Right atrium auricular region (tissue), 2 donors: Measurements from ENCODE around the gene ATP11A. TPM values are rescaled to one million over a fixed set of nuclear protein-coding genes. Genes with fewer than 3 reads are reported as not detected.

Experiments used
- DNase-seq: peaks from one replicate; pipeline ENCODE4 v3.0.0-alpha.2; 2019; ENCODE audit warnings: low spot score
- H3K27ac ChIP-seq, 2 donors: fragments of 200-600 bp; sonication (generic); 1 replicate in 1 of 2; 2 replicates in 1 of 2; pipeline ENCODE4 v1.5.1; 2016 to 2019
- H3K27me3 ChIP-seq, 2 donors: fragments of 200-600 bp; sonication (generic); one replicate each; pipeline versions ENCODE4 v1.5.1 to v1.6.0; 2017 to 2019
- H3K36me3 ChIP-seq: fragments of 200-600 bp; sonication (generic); one replicate; pipeline ENCODE4 v1.5.1; 2016
- H3K4me1 ChIP-seq, 2 donors: fragments of 200-600 bp; sonication (generic); one replicate each; pipeline versions ENCODE4 v1.5.1 to v1.6.0; 2017 to 2019
- H3K4me3 ChIP-seq, 2 donors: fragments of 200-600 bp; sonication (generic); 1 replicate in 1 of 2; 2 replicates in 1 of 2; pipeline ENCODE4 v1.5.1; 2017 to 2019; ENCODE audit warnings: mild to moderate bottlenecking in 1 of 2, moderate library complexity in 1 of 2
- H3K9me3 ChIP-seq, 2 donors: fragments of 200-600 bp; sonication (generic); one replicate each; pipeline ENCODE4 v1.5.1; 2019
- total RNA-seq, 2 donors: library from RNA; depleted of rRNA; stranded (reverse); fragments of >200 nt; gene quantifications; one replicate each; pipeline ENCODE4 v1.1.0, GENCODE V29; 2016
- TF ChIP-seq, protein P1 (sequence below), 2 donors: fragments of 200-600 bp; sonication (generic); IDR thresholded peaks; one replicate each; pipeline ENCODE4 v1.5.1; 2019; ENCODE audit warnings: antibody characterized with exemption in 2 of 2

ATP11A gene
- total RNA-seq, 2 donors from 2014 or later, result 31.8 to 48.6 TPM

DNA sequence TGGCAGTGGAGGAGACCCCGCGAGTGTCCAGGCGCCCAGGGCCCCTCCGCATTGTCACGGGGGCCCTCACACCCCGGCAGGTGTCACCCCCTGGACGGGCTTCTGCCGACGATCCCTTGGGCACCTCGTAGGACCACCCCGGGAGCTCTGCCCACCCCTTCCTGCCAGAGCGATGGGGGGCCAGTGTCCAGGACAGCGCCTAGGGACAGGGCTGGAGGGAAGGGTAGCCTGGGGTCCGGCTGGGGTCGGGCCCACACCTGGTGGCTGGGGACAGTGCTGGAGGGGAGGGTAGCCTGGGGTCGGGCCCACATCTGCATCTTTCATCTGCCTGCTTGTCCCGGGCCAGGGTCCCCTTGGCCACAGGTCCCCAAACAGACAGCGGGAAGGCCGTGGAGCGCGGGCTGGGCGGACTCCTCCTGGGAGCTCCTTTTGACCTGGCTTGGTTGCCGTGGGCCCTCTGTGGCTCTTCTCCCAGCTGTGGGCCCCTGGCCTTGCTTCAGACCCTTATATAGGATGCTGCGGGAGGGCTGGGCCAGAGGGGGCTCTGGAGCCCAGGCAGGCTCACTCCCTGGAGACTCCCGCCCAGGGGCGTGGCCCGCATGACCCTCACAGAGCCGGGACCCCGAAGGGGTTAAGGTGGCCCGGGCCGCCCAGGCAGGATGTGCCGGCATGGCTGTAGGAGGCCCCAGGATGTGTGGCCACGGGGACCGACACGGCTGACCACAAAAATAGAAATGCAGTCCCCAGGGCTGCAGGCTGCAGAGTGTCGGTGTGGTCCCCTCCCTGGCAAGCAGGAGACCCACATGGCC is 205.0 kb downstream of the ATP11A start:
- Histone ChIP-seq H3K27me3 (no peaks in the 10 kb centered on the region), H3K9me3 (no peaks in the 10 kb centered on the region), H3K36me3 (no peaks in the 10 kb centered on the region), H3K4me3 (peak overlapping the region; percentile 41 to 57), H3K27ac (no peak overlapping the region), H3K4me1 (peaks cover 0 to 31% of the 10 kb centered on the region in 2 donors)
- no peak for DNase-seq
- TF ChIP-seq, protein P1, sequence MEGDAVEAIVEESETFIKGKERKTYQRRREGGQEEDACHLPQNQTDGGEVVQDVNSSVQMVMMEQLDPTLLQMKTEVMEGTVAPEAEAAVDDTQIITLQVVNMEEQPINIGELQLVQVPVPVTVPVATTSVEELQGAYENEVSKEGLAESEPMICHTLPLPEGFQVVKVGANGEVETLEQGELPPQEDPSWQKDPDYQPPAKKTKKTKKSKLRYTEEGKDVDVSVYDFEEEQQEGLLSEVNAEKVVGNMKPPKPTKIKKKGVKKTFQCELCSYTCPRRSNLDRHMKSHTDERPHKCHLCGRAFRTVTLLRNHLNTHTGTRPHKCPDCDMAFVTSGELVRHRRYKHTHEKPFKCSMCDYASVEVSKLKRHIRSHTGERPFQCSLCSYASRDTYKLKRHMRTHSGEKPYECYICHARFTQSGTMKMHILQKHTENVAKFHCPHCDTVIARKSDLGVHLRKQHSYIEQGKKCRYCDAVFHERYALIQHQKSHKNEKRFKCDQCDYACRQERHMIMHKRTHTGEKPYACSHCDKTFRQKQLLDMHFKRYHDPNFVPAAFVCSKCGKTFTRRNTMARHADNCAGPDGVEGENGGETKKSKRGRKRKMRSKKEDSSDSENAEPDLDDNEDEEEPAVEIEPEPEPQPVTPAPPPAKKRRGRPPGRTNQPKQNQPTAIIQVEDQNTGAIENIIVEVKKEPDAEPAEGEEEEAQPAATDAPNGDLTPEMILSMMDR (IDR thresholded peaks at IDR 0.05), result no peak

DNA sequence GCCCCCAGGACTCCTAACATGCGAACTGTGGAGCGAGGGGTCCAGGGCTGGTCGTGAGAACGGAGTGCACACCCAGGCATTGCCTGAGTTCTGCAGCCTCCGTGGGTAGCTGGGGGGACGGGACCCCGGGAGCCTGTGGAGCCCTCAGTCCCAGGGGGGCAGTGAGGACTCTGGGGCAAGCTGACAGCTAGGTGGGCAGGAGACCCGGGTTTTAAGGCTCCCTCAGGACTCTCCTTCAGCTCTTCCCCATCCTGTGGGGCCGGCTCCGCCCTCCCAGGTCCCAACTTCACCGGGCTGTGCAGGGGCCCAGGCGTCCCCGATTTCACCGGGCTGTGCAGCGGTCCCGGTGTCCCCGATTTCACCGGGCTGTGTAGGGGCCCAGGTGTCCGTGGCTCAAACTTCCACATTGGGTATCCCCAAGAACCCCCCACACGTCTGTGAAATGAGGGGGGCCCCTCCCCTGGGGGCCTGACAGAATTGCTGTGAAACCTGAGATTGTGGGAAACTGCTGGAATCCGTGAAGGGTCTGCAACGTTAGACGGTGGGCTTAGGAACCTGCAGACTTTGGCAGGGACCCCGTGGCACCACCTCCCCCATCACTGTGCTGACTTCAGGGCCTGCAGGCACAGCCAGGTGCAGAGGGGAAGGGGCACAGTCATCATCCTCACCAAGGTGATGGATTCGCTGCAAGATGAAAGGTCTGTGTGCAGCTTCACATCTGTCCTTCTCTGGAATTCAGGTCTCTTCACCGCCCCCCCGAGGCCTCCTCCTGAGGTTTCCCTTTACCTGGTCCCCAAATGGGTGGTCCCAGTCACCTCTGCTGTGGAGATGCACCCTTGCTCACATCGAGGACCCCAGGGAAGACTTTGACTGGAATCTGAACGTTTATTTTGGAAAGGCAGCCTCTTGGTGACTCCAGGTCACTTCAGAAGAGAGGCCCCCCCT is 206.0 kb downstream of the ATP11A start:
- Histone ChIP-seq H3K27me3 (no peaks in the 10 kb centered on the region), H3K27ac (no peak overlapping the region), H3K36me3 (no peaks in the 10 kb centered on the region), H3K4me3 (no peak overlapping the region), H3K4me1 (peaks cover 0 to 31% of the 10 kb centered on the region in 2 donors), H3K9me3 (no peaks in the 10 kb centered on the region)
- no peak for DNase-seq
- TF ChIP-seq, protein P1 (IDR thresholded peaks at IDR 0.05), result no peak

DNA sequence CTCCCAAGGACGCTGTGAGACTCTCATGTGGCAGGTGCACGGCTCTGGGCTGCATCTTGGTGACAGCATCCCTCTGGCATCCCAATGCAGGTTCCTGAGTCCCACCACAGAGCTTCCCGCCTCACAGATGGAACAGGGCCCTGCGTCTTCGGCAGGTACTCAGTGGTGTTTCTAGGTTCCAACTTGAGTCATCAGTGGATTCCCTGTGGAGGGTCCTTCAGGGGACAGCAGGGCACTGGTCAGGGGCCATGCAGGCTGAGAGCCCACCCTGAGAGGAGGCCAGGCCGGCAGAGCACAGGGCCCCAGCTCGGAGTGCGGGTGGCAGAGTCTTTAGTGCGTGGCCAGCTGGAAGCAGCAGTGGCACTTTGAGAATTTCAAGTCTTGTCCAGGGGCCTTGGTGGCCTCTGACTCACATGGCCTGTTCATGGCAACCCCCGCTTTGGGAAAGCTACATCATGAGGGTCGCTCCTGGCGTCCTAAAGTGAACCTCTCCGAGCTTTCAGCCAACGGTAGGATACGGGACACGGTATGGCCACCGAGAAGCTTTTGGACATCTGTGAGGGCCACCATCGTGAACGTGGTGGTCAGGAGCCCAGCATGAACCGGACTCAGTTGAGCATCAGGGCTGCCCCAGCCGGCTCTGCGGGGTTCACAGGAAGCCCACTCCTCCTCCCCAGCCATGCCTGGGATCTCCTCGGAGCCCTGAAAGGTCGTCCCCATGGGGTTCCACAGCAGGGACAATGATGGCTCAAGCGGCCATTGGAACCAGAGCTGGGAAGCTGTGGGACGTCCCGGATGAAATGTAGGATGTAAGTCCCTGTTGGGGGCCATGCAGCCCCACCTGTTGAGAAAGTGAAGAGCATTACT is 207.1 kb downstream of the ATP11A start:
- Histone ChIP-seq H3K9me3 (no peaks in the 10 kb centered on the region), H3K36me3 (no peaks in the 10 kb centered on the region), H3K4me3 (no peak overlapping the region), H3K27ac (no peak overlapping the region), H3K4me1 (peaks cover 0 to 31% of the 10 kb centered on the region in 2 donors), H3K27me3 (no peaks in the 10 kb centered on the region)
- DNase-seq, result no peak
- TF ChIP-seq, protein P1 (IDR thresholded peaks at IDR 0.05), result no peak

DNA sequence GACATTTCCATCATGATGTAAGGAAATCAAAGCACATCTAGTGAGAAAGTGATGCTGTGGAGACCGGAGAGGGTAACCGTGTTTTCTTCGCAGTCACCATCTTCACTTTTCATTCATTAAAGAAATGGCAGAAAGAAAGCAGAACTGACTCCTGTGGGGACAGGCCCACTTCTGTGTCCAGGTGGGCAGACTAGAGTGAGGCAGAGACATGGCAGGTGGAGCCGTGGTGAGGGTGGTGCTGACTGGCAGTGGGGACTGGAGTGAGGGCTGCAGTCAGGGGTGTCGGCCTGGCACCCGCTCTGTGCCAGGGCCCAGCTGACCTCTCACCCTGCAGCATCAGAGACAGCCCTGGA is 207.7 kb downstream of the ATP11A start:
- no peaks in the 10 kb centered on the region for H3K27me3 ChIP-seq
- H3K36me3 ChIP-seq, result no peaks in the 10 kb centered on the region
- no peaks in the 10 kb centered on the region for H3K9me3 ChIP-seq
- TF ChIP-seq, protein P1 (IDR thresholded peaks at IDR 0.05), result no peak
- no peak overlapping the region for H3K4me3 ChIP-seq
- no peak for DNase-seq
- H3K27ac ChIP-seq, result no peak overlapping the region
- peaks cover 0 to 28% of the 10 kb centered on the region in 2 donors for H3K4me1 ChIP-seq

DNA sequence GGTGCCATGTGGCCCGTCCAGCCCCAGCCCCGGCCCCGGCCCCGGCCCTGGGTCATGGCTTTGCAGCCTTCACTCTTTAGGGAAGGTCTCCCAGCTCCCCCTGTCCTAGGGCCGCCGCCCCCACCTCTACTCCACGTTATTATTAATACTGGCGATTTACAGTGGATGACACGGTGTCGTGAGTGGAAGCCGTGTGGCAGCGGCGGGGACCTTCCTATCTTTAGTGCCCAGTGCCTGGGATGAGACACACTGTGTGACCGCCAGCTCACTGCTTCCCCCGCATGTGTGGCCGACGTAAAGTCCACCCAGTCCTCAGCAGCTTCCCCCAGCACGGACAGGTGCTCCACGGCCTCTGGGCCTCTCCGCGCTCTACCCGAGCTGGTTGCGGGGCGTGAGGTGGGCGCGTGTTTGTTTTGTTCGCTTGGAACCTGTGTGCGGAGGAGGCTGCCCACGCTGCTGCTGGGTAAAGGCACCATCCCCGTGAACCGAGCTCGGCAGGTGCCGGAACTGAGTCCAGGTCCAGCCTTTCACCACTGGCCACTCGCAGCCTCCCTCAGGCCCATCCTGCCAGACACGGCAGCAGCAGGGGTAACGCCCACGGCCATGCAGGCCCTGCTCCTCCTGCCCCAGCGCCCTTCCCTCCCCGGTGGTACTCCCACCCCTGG is 208.2 kb downstream of the ATP11A start:
- Histone ChIP-seq H3K4me1 (peaks cover 0 to 25% of the 10 kb centered on the region in 2 donors), H3K27ac (no peak overlapping the region), H3K9me3 (no peaks in the 10 kb centered on the region), H3K4me3 (no peak overlapping the region), H3K36me3 (no peaks in the 10 kb centered on the region), H3K27me3 (no peaks in the 10 kb centered on the region)
- TF ChIP-seq, protein P1 (IDR thresholded peaks at IDR 0.05), result no peak
- DNase-seq, result no peak
